Measurements from ENCODE around the gene EIF4E1B. TPM values are rescaled to one million over a fixed set of nuclear protein-coding genes. Genes with fewer than 3 reads are reported as not detected.

EIF4E1B gene
- polyA plus RNA-seq, 2 of the 4 experiments (the other 2 are of a cell fraction) = not detected

- ChIA-PET CTCF (interaction anchor here (0.6 to 9.9 kb wide), 36 partner anchors 9 to 535 kb away, joined by 3 to 123 read pairs (median 6); partner anchors contain the start of genes HK3 and TSPAN17), POLR2A (no interaction called here)
- no peak overlapping the region for H3K4me2 ChIP-seq
- TF ChIP-seq ZSCAN20 (CRISPR knock-in tag; IDR thresholded peaks at IDR 0.05) (no peak), ZFP36 (IDR thresholded peaks at IDR 0.05; ENCODE audit: borderline replicate concordance, partially characterized antibody) (no peak), BCL3 (IDR thresholded peaks at IDR 0.05) (no peak), SMC3 (IDR thresholded peaks at IDR 0.05) (no peak), MAFK (IDR thresholded peaks at IDR 0.05; ENCODE audit: partially characterized antibody) (no peak), TFCP2L1 (CRISPR knock-in tag; IDR thresholded peaks at IDR 0.05) (no peak), KDM5A (IDR thresholded peaks at IDR 0.05) (no peak), EP300 (IDR thresholded peaks at IDR 0.05) (no peak)
- ATAC-seq = no peak
- no peaks in the 10 kb centered on the region for H3K9me3 ChIP-seq
- DNase-seq (ENCODE audit: low read depth in 1 of 2, low spot score in 1 of 2) = no peak
- H3K4me3 ChIP-seq = no peak overlapping the region
- no peak for FAIRE-seq
- H3K4me1 ChIP-seq = no peaks in the 10 kb centered on the region
- no peak overlapping the region for H3K27ac ChIP-seq
- WGBS (ENCODE audit: missing lambda C conversion rate) = 79% methylated on average over 11 of the region's 11 CpGs
Measured at GRCh38 chr5:176658817-176659511, 28.5 kb downstream of the EIF4E1B start.

- H3K9me3 ChIP-seq = no peaks in the 10 kb centered on the region
- H3K4me2 ChIP-seq = no peak overlapping the region
- no peaks in the 10 kb centered on the region for H3K4me1 ChIP-seq
- H3K27ac ChIP-seq = no peak overlapping the region
- WGBS (ENCODE audit: missing lambda C conversion rate) = 74% methylated on average over 7 of the region's 7 CpGs
- ChIA-PET POLR2A (no interaction called here), CTCF (interaction anchor here (1.1 to 9.9 kb wide), 18 partner anchors 10 to 453 kb away, joined by 3 to 123 read pairs (median 8); partner anchors contain the start of gene TSPAN17)
- no peak for DNase-seq (ENCODE audit: low read depth in 1 of 2, low spot score in 1 of 2)
- no peak overlapping the region for H3K4me3 ChIP-seq
- FAIRE-seq = no peak
- TF ChIP-seq SMC3 (IDR thresholded peaks at IDR 0.05) = no peak
- no peak for TF ChIP-seq REST (IDR thresholded peaks at IDR 0.05)
- TF ChIP-seq MAZ (IDR thresholded peaks at IDR 0.05; ENCODE audit: borderline replicate concordance, low read depth, low read length) = no peak
- no peak for TF ChIP-seq SREBF2 (IDR thresholded peaks at IDR 0.05)
- TF ChIP-seq RCOR1 (IDR thresholded peaks at IDR 0.05; ENCODE audit: low read depth, low read length) = no peak
- TF ChIP-seq HEYL (CRISPR knock-in tag; IDR thresholded peaks at IDR 0.05) = no peak
- TF ChIP-seq FOSB (CRISPR knock-in tag; IDR thresholded peaks at IDR 0.05) = no peak
- no peak for TF ChIP-seq NR3C1 (IDR thresholded peaks at IDR 0.05)
- TF ChIP-seq ZNF302 (CRISPR knock-in tag; IDR thresholded peaks at IDR 0.05) = no peak
- TF ChIP-seq HOXB13 (CRISPR knock-in tag; IDR thresholded peaks at IDR 0.05; ENCODE audit: low read depth) = no peak
- TF ChIP-seq CHD4 (IDR thresholded peaks at IDR 0.05; ENCODE audit: borderline replicate concordance) = no peak
- TF ChIP-seq HOXB5 (CRISPR knock-in tag; IDR thresholded peaks at IDR 0.05) = no peak
- TF ChIP-seq TP53 (CRISPR knock-in tag; IDR thresholded peaks at IDR 0.05) = no peak
- TF ChIP-seq ELK1 (IDR thresholded peaks at IDR 0.05; ENCODE audit: low read depth, low read length) = no peak
- TF ChIP-seq HMGXB4 (CRISPR knock-in tag; IDR thresholded peaks at IDR 0.05; ENCODE audit: borderline replicate concordance) = no peak
- no peak for TF ChIP-seq TFCP2L1 (CRISPR knock-in tag; IDR thresholded peaks at IDR 0.05)
- no peak for TF ChIP-seq CEBPB (IDR thresholded peaks at IDR 0.05)
- TF ChIP-seq PHF8 (IDR thresholded peaks at IDR 0.05; ENCODE audit: borderline replicate concordance, low read depth) = no peak
- ATAC-seq = no peak
Measured at GRCh38 chr5:176659512-176659839, 29.0 kb downstream of the EIF4E1B start.
